IMR-90 (cell line): ENCODE measurements around the gene IGFBP6. TPM values are rescaled to one million over a fixed set of nuclear protein-coding genes. Genes with fewer than 3 reads are reported as not detected.

Experiments
- FOS ChIP-seq: fragments of 150-350 bp; IDR thresholded peaks from 2 replicates; pipeline ENCODE4 v1.6.1; 2016; ENCODE audit warnings: low read depth, low read length
- MAZ ChIP-seq: IDR thresholded peaks from 2 replicates; pipeline ENCODE4 v1.6.1; 2012; ENCODE audit warnings: low read depth, mild to moderate bottlenecking, low read length, improper control_type of control experiment, moderate library complexity, borderline replicate concordance
- RAD21 ChIP-seq: IDR thresholded peaks from 2 replicates; pipeline ENCODE4 v1.6.1; 2012; ENCODE audit warnings: low read length, improper control_type of control experiment
- SMC3 ChIP-seq: fragments of 150-350 bp; IDR thresholded peaks from 2 replicates; pipeline ENCODE4 v1.6.1; 2016; ENCODE audit warnings: low read depth, mild to moderate bottlenecking, antibody characterized with exemption, low read length, moderate library complexity
- polyA plus RNA-seq, 3 experiments: library from polyadenylated mRNA; depleted of rRNA; stranded (reverse); fragments of >200 nt; gene quantifications; 2 replicates each; pipeline ENCODE4 v1.2.3, GENCODE V29; 2012; ENCODE audit warnings: low replicate concordance in 1 of 3
- total RNA-seq: library from RNA; depleted of rRNA; stranded (reverse); fragments of >200 nt; gene quantifications from 2 replicates; pipeline ENCODE4 v1.2.3, GENCODE V29; 2012

Gene IGFBP6
- total and polyA plus RNA-seq, 2 of the 4 experiments (the other 2 are of a cell fraction): 124 to 337 TPM

DNA sequence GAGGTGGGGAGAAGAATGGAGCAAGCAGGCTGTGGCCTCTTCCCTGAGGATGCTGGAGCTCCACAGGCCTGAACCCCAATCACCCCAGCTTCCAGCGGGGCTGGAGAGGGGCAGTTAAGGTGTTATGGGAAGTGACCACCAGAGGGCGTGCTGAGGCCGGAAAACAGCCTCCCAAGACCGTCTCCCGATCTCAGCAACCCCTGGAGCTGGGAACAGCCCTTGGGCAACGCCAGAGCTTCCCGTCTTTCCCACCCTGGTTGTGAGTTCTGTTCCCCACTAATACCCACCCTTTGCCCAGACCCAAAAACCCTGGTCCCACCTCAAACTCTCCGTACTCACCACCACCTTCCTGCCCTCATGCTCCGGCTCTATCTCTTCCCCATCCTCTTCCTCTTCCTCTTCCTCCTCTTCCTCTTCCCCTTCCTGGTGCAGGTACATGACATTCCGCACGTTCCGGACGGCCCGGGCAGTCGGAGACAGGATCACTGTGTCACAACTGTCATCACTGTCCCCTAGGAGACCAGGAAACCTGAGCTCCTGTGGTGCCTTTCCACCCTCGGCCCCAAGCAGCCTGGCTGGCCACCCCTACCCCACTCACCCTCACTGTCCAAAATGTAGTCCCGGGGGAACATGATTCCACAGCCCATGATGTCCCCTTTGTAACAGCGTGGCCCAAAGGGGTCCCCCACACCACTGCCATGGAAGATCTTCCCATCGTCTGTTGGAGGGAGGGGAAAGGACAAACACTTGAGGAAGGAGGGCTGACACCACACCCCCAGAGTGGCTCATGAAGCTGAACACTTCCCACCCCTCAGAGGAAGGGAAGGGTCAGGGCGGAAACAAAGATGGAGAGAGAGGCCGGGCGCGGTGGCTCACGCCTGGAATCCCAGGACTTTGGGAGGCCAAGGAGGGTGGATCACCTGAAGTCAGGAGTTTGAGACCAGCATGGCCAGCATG is 31.2 kb upstream of the IGFBP6 start (continued):
- TF ChIP-seq FOS (no peak), MAZ (peak; percentile 24; the same call in 1 of the 2 replicates), SMC3 (peak; percentile 93), RAD21 (peak; percentile 95)
